Measurements from ENCODE around the gene TRIO. TPM values are rescaled to one million over a fixed set of nuclear protein-coding genes. Genes with fewer than 3 reads are reported as not detected.

The TRIO gene
- total and polyA plus RNA-seq, 8 donors = 84.4 to 151 (median 93.7) TPM

DNA sequence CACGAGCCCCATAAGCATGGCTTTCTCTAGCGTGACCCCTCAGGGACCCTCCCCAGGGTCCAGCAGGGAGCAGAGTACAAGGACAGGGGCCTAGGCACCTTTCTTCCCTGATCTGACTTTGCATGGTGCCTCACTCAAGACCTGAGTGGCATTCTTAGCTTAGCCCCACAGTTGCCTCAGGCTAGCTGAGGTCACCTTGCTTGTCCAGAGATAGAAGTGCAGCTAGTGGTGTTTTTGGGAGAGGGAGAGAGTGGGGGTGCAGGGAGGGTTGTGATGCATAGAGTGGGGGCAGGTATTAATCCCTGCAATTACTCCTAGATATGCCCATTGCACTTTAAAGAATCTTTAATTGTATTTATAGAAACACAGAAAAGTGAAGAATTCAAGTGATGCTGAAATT is 8.4 kb upstream of the TRIO start:
- no peaks in the 10 kb centered on the region for H3K4me1 ChIP-seq
- ATAC-seq (no peak), DNase-seq (no peak)
- no peak overlapping the region for H3K27ac ChIP-seq
- intact Hi-C loops (cut with DNase I) = no loop called here
- no peaks in the 10 kb centered on the region for H3K27me3 ChIP-seq
- H3K4me3 ChIP-seq = no peak overlapping the region
- H3K36me3 ChIP-seq = no peaks in the 10 kb centered on the region
- no peak for TF ChIP-seq CTCF (IDR thresholded peaks at IDR 0.05)
- H3K9me3 ChIP-seq = peaks cover 0 to 4% of the 10 kb centered on the region in 2 donors

GRCh38 chr5:14135621-14136020 is 7.5 kb upstream of the TRIO start:
- Histone ChIP-seq H3K4me1 (no peaks in the 10 kb centered on the region), H3K36me3 (no peaks in the 10 kb centered on the region), H3K27ac (no peak overlapping the region), H3K4me3 (no peak overlapping the region), H3K9me3 (peaks cover 0 to 4% of the 10 kb centered on the region in 2 donors), H3K27me3 (no peaks in the 10 kb centered on the region)
- intact Hi-C loops (cut with DNase I) = no loop called here
- DNase-seq = no peak
- ATAC-seq = no peak
- no peak for TF ChIP-seq CTCF (IDR thresholded peaks at IDR 0.05)

DNA sequence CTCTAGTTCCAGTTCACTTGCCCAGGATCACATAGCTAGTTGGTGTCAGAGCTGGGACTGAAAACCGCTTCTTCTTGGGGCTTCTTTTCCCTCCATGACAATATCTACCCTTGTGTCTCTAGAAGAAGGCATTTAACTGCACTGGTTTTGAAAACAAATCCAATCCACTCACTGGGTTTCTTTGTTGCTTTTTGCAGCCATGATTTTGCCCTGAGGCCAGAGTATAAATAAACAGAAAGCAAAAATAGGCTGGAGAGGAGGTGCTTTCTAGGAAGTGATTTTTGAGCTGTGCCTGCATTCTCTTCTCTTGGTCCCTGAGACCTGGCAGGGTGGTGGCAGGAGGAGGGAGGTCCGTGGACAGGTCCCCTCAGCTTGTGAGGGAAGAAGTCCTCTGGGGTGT is 6.9 kb upstream of the TRIO start:
- H3K36me3 ChIP-seq = no peaks in the 10 kb centered on the region
- intact Hi-C loops (cut with DNase I) = no loop called here

DNA sequence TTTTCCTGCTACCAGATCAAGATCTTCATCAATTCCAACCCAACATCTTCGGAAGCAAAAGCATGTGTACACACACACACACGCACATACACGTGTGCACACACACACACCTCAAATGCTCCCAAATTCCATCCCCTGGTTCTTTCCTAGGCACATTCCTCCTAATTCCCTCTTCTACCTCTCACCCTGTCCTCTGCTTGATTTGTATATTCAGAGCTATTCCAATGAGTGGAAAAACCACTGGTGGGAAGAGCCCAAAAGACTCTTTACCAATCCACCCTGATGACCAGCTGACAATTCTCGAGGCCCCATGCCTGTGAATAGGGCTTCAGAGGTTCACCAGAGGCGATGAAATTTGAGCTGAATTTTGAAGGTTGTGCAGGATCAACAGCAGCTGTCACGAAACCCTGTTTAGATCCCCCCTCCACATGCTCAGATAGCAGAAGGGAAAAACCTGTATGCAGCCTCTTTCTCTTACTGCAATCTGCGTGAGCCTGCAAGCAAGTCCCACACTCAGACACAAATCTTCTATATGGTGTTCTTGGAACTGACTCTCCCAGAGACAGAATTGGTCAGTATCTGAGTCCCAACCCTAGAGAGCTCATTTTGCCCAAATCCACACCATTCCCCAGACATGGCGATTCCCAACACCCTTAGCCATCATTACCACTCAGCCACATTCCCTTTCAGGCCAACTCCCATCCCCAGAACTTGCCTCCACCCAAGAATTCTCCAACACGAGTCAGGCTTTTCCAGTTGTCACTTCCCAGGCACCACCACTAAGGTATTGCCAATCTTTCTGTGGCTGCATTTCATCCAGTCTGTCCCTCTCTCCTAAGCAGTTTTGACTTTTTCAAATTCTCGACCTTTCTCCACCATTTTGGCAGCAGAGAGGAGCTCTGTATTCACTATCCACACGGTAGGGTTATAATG is 4.3 kb upstream of the TRIO start:
- intact Hi-C loops (cut with DNase I) = no loop called here
- no peak overlapping the region for H3K27ac ChIP-seq
- H3K36me3 ChIP-seq = no peaks in the 10 kb centered on the region
- no peak overlapping the region for H3K4me3 ChIP-seq
- no peak for TF ChIP-seq CTCF (IDR thresholded peaks at IDR 0.05)
- H3K27me3 ChIP-seq = peaks cover 0 to 1% of the 10 kb centered on the region in 2 donors
- ATAC-seq = no peak
- peaks cover 0 to 4% of the 10 kb centered on the region in 2 donors for H3K9me3 ChIP-seq
- H3K4me1 ChIP-seq = peaks cover 0 to 11% of the 10 kb centered on the region in 2 donors
- no peak for DNase-seq

More for the DNA sequence above, 6.9 kb upstream of the TRIO start:
- H3K4me1 ChIP-seq = no peaks in the 10 kb centered on the region
- DNase-seq (no peak), ATAC-seq (no peak)
- H3K4me3 ChIP-seq = no peak overlapping the region
- peaks cover 0 to 4% of the 10 kb centered on the region in 2 donors for H3K9me3 ChIP-seq
- H3K27ac ChIP-seq = no peak overlapping the region
- no peaks in the 10 kb centered on the region for H3K27me3 ChIP-seq
- no peak for TF ChIP-seq CTCF (IDR thresholded peaks at IDR 0.05)

GRCh38 chr5:14141764-14142163 is 1.4 kb upstream of the TRIO start:
- TF ChIP-seq CTCF (IDR thresholded peaks at IDR 0.05) = no peak
- no peaks in the 10 kb centered on the region for H3K36me3 ChIP-seq
- no peaks in the 10 kb centered on the region for H3K9me3 ChIP-seq
- no peak overlapping the region for H3K4me3 ChIP-seq
- ATAC-seq = no peak
- intact Hi-C loops (cut with DNase I) = loop anchor here in 1 of 2 donors (10.0 kb wide), 1 partner anchor 123 kb away; no protein-coding TSS in a partner anchor
- H3K27me3 ChIP-seq = peaks cover 0 to 14% of the 10 kb centered on the region in 2 donors
- peaks cover 14 to 27% of the 10 kb centered on the region in 2 donors for H3K4me1 ChIP-seq
- DNase-seq = no peak
- peak overlapping the region in 1 of 2 donors; percentile 90 for H3K27ac ChIP-seq

Data from left lung (tissue), 10 donors.